ENCODE measurements around the gene LRRC75B.
"Not testable (repeated sequence)": the region's sequence is repeated elsewhere in the genome, so short reads cannot be mapped to it uniquely, and the experiment has no call there.

LRRC75B gene

GRCh38 chr22:24602105-24602749 is 9.4 kb upstream of the LRRC75B start:
- DNase-seq = not testable (repeated sequence)

- no peak for DNase-seq
These were observed 8.6 kb upstream of the LRRC75B start for GRCh38 chr22:24601217-24602104.

GRCh38 chr22:24599958-24600715 is 7.3 kb upstream of the LRRC75B start:
- not testable (repeated sequence) for DNase-seq

GRCh38 chr22:24599514-24599913 is 6.6 kb upstream of the LRRC75B start:
- no peak for DNase-seq

GRCh38 chr22:24597076-24597475 is 4.2 kb upstream of the LRRC75B start:
- DNase-seq = not testable (repeated sequence)

GRCh38 chr22:24595863-24596262 is 3.0 kb upstream of the LRRC75B start:
- DNase-seq = no peak

GRCh38 chr22:24595228-24595627 is 2.4 kb upstream of the LRRC75B start:
- DNase-seq = no peak

- DNase-seq = no peak
These were observed 1.8 kb upstream of the LRRC75B start for GRCh38 chr22:24594569-24595120.

- DNase-seq = no peak
These were observed 1.1 kb upstream of the LRRC75B start for GRCh38 chr22:24593836-24594568.

- not testable (repeated sequence) for DNase-seq
These were observed 624 bp upstream of the LRRC75B start for GRCh38 chr22:24593559-24593835.

- DNase-seq = no peak
These were observed 619 bp downstream of the LRRC75B start for GRCh38 chr22:24592058-24592850.

- no peak for DNase-seq
These were observed 1.5 kb downstream of the LRRC75B start for GRCh38 chr22:24591286-24591830.

- DNase-seq = no peak
These were observed 2.2 kb downstream of the LRRC75B start for GRCh38 chr22:24590596-24591173.

GRCh38 chr22:24589518-24590030 is 3.3 kb downstream of the LRRC75B start:
- DNase-seq = no peak

GRCh38 chr22:24588757-24589481 is 4.0 kb downstream of the LRRC75B start:
- no peak for DNase-seq

- no peak for DNase-seq
These were observed 4.5 kb downstream of the LRRC75B start for GRCh38 chr22:24588381-24588756.

GRCh38 chr22:24587948-24588347 is 4.9 kb downstream of the LRRC75B start:
- DNase-seq = no peak

GRCh38 chr22:24587251-24587650 is 5.6 kb downstream of the LRRC75B start:
- no peak for DNase-seq

- DNase-seq = no peak
These were observed 6.8 kb downstream of the LRRC75B start for GRCh38 chr22:24585927-24586546.

- DNase-seq = no peak
These were observed 7.4 kb downstream of the LRRC75B start for GRCh38 chr22:24585461-24585860.

All from activated naive CD4-positive, alpha-beta T cell treated with anti-CD3 and anti-CD28 coated beads, Interleukin-2, amount 50 U/mL, for 16 hours (primary cell).